Esophagus squamous epithelium (tissue), 5 donors: ENCODE data around the gene NLGN2. TPM values are rescaled to one million over a fixed set of nuclear protein-coding genes. Genes with fewer than 3 reads are reported as not detected.

Experiments used
- DNase-seq: peaks from one replicate; lab custom pipeline; 2025; lab: John Stamatoyannopoulos, UW
- H3K27ac ChIP-seq, 4 donors: fragments of 200-600 bp; sonication (generic); one replicate each; pipeline ENCODE4 v1.5.1; 2016 to 2019; ENCODE audit warnings: mild to moderate bottlenecking in 1 of 4
- H3K27me3 ChIP-seq, 4 donors: fragments of 200-600 bp; sonication (generic); 1 replicate in 3 of 4; 2 replicates in 1 of 4; pipeline versions ENCODE4 v1.5.1 to v1.6.0; 2017 to 2021; ENCODE audit warnings: antibody characterized with exemption in 1 of 4
- H3K36me3 ChIP-seq, 3 donors: fragments of 200-600 bp; sonication (generic); one replicate each; pipeline ENCODE4 v1.5.1; 2016 to 2019
- H3K4me1 ChIP-seq, 3 donors: fragments of 200-600 bp; sonication (generic); one replicate each; pipeline ENCODE4 v1.5.1; 2017 to 2019
- H3K4me3 ChIP-seq, 4 donors: fragments of 200-600 bp; sonication (generic); 1 replicate in 3 of 4; 2 replicates in 1 of 4; pipeline ENCODE4 v1.5.1; 2016 to 2019; ENCODE audit warnings: mild to moderate bottlenecking in 2 of 4, moderate library complexity in 1 of 4
- H3K9me3 ChIP-seq, 3 donors: fragments of 200-600 bp; sonication (generic); one replicate each; pipeline ENCODE4 v1.5.1; 2016 to 2019
- CTCF ChIP-seq, 6 experiments: fragments of 450-650 bp in 4 of 6; fragments of 200-600 bp in 2 of 6; sonication (generic) in 2 of 6; IDR thresholded peaks; one replicate each; pipeline ENCODE4 v1.5.1; 2016 to 2019; ENCODE audit warnings: antibody characterized with exemption in 6 of 6, mild to moderate bottlenecking in 4 of 6, moderate library complexity in 4 of 6
- POLR2A ChIP-seq, 4 donors: fragments of 450-650 bp; IDR thresholded peaks; one replicate each; pipeline ENCODE4 v1.6.1; 2017; ENCODE audit warnings: antibody characterized with exemption in 4 of 4, mild to moderate bottlenecking in 4 of 4, moderate library complexity in 3 of 4
- WGBS, 2 donors: methylation state at CpG; one replicate each; pipeline ENCODE4 v1.1.5; 2018; 5-methylcytosine and 5-hydroxymethylcytosine counted together
- intact Hi-C: fragments of 100-400 bp; cut with DNase I; formaldehyde crosslinking; loops from one replicate; pipeline ENCODE4 v1.15.0; 2022
- total RNA-seq, 4 donors: library from RNA; depleted of rRNA; stranded (reverse); fragments of >200 nt; gene quantifications; one replicate each; pipeline ENCODE4 v1.1.0, GENCODE V29; 2016
- donor health status: DM: yes; HTN: yes; CAD: no.

NLGN2 gene
- total RNA-seq, 4 donors from 2014 or later = 1.4 to 5.3 (median 2.0) TPM

GRCh38 chr17:7379134-7379533, 28.5 kb upstream of the NLGN2 start:
- Histone ChIP-seq H3K4me1 (peaks cover 19 to 45% (median 30%) of the 10 kb centered on the region in 3 donors), H3K9me3 (peaks cover 0 to 5% (median 0%) of the 10 kb centered on the region in 3 donors), H3K27ac (no peak overlapping the region), H3K4me3 (no peak overlapping the region), H3K27me3 (peaks cover 0 to 5% (median 0%) of the 10 kb centered on the region in 4 donors), H3K36me3 (peaks cover 0 to 13% (median 0%) of the 10 kb centered on the region in 3 donors)
- WGBS, 2 donors = 91 to 97% methylated on average over 3 of the region's 3 CpGs
- intact Hi-C loops = no loop called here
- no peak for DNase-seq
- TF ChIP-seq CTCF (IDR thresholded peaks at IDR 0.05) = no peak
- no peak for TF ChIP-seq POLR2A (IDR thresholded peaks at IDR 0.05)

- 20% methylated on average over 2 of the region's 7 CpGs; no CpG with 5 or more reads in 1 of the 2 donors for WGBS, 2 donors
- Histone ChIP-seq H3K27me3 (peaks cover 0 to 5% (median 0%) of the 10 kb centered on the region in 4 donors), H3K27ac (peak overlapping the region; percentile 81 to 89 (median 85)), H3K9me3 (peaks cover 0 to 5% (median 0%) of the 10 kb centered on the region in 3 donors), H3K4me3 (peak overlapping the region; percentile 49 to 73 (median 68)), H3K4me1 (peaks cover 20 to 53% (median 31%) of the 10 kb centered on the region in 3 donors), H3K36me3 (peaks cover 0 to 25% (median 0%) of the 10 kb centered on the region in 3 donors)
- DNase-seq = no peak
- intact Hi-C loops = no loop called here
- TF ChIP-seq POLR2A (IDR thresholded peaks at IDR 0.05) (no peak), CTCF (IDR thresholded peaks at IDR 0.05) (no peak)
Measured at GRCh38 chr17:7380321-7380720, 27.3 kb upstream of the NLGN2 start.

GRCh38 chr17:7380855-7381683, 26.6 kb upstream of the NLGN2 start, which contains the start of gene TNK1:
Gene TNK1, plus strand, starts transcription at chr17:7381089. Its CDS starts 1,838 bp downstream, at chr17:7382927.
- H3K27ac ChIP-seq = peak within 1 kb of the TSS; percentile 81 to 89 (median 85)
- DNase-seq = no peak
- peaks cover 0 to 5% (median 0%) of the 10 kb centered on the region in 4 donors for H3K27me3 ChIP-seq
- H3K4me3 ChIP-seq = peak within 1 kb of the TSS; percentile 49 to 73 (median 68)
- TF ChIP-seq POLR2A (IDR thresholded peaks at IDR 0.05) = peak in 2 of 4 donors; percentile 58 to 65
- TF ChIP-seq CTCF (IDR thresholded peaks at IDR 0.05) = peak in 1 of 6 experiments; percentile 28
- peaks cover 0 to 33% (median 0%) of the 10 kb centered on the region in 3 donors for H3K36me3 ChIP-seq
- WGBS, 2 donors = 3 to 5% methylated on average over 4 to 34 of the region's 52 CpGs
- intact Hi-C loops = no loop called here
- H3K4me1 ChIP-seq = peaks cover 20 to 53% (median 31%) of the 10 kb centered on the region in 3 donors
- peaks cover 0 to 5% (median 0%) of the 10 kb centered on the region in 3 donors for H3K9me3 ChIP-seq

GRCh38 chr17:7382901-7383300, 24.7 kb upstream of the NLGN2 start:
- intact Hi-C loops = no loop called here
- TF ChIP-seq POLR2A (IDR thresholded peaks at IDR 0.05) = no peak
- TF ChIP-seq CTCF (IDR thresholded peaks at IDR 0.05) = no peak
- no peak overlapping the region for H3K4me3 ChIP-seq

More at GRCh38 chr17:7382901-7383300, 24.7 kb upstream of the NLGN2 start:
- peaks cover under 1 to 51% (median 4%) of the 10 kb centered on the region in 3 donors for H3K36me3 ChIP-seq
- H3K4me1 ChIP-seq = peaks cover 20 to 53% (median 31%) of the 10 kb centered on the region in 3 donors
- peaks cover 0 to 5% (median 0%) of the 10 kb centered on the region in 3 donors for H3K9me3 ChIP-seq
- peaks cover 0 to 5% (median 0%) of the 10 kb centered on the region in 4 donors for H3K27me3 ChIP-seq
- no peak overlapping the region for H3K27ac ChIP-seq
- DNase-seq = no peak
- 84% methylated on average over 6 to 7 of the region's 10 CpGs for WGBS, 2 donors
